H7 (cell line): Measurements from ENCODE around the gene KLHL15. TPM values are rescaled to one million over a fixed set of nuclear protein-coding genes. Genes with fewer than 3 reads are reported as not detected.

ENCODE experiments used
- DNase-seq: peaks from one replicate; pipeline ENCODE4 v3.0.0; 2012
- H3K27me3 ChIP-seq: 2 replicates; pipeline ENCODE4 v1.6.0; 2011; ENCODE audit warnings: mild to moderate bottlenecking, low read length; ENCODE audit not compliant: control insufficient read depth, insufficient read depth
- H3K36me3 ChIP-seq: replicated peaks from 2 replicates; pipeline ENCODE4 v1.5.1; 2011; ENCODE audit warnings: low read length; ENCODE audit not compliant: control insufficient read depth, insufficient read depth
- H3K4me3 ChIP-seq: 2 replicates; pipeline ENCODE4 v1.5.1; 2011; ENCODE audit warnings: low read depth, mild to moderate bottlenecking, control low read depth, low read length, moderate library complexity; ENCODE audit not compliant: insufficient read depth
- total RNA-seq: library from RNA; depleted of rRNA; stranded (reverse); fragments of >200 nt; shearing (Covaris generic); gene quantifications from 2 replicates; pipeline ENCODE4 v1.2.3, GENCODE V29; 2014; rRNA removed

Gene KLHL15
- total RNA-seq, 1 experiment from 2014 or later = 18.2 TPM

DNA sequence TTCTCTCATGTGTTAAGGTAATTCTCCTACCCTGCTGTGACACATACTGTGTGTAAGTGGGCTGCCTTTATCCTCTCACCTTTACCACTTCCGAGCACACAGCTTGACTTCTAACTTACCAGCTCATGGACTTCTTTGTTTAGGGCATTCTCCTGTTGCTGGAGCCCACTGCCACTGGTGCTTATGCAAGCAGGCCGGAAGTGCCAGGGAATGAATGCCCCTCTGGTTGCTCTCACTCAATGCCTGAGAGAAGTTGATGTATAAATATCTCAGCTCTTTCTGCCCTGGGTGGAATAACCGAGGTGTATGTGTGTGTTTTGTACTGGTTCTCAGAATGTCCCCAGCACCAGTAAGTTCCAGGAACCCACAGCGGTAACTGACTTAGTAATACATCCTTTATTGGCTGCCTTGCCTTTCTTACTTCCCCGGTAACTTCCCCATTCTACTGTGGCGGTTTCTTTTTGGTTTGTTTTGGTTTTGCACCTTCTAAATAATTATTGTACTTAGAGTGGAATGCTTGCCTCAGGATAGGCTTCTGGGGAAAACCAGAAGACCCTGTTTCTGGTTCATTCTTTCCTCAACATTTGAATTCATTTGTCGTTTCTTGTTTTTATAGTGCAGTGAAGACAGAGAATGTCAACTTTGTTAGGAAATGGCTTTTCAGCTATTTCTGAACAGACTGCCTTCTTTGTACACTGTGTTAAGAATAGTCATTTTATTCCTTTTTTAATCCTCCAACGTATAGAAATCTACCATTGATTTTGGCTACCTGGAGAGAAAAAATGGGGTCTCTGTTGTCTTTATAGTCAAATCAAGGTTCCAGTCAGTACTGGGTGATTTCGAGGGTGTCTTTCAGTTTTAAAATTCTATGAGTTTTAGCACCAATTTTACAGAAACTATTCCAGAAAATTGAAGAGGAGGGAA lies 73.7 kb downstream of the KLHL15 start:
- peak; percentile 80 for DNase-seq
- Histone ChIP-seq H3K27me3 (no peaks in the 10 kb centered on the region), H3K36me3 (no peaks in the 10 kb centered on the region), H3K4me3 (no peak overlapping the region)

DNA sequence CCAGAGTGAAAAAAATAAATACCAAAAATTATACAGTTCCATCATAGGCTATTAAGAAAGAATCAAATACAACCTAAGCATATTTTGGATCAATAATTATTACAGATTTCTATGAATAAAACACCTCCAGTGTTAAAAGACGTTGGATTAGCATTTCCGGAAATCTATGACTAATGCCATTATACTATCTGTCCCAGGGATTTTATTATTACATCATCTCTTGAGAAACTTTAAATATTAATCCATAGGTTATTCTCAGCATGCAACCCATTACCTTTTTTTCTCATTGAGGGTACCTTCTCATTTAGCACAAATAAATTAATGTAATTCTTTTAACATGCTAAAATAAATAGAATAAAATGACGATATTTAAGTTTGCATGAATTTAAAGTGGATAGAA lies 74.6 kb downstream of the KLHL15 start:
- H3K27me3 ChIP-seq = no peaks in the 10 kb centered on the region
- H3K4me3 ChIP-seq = no peak overlapping the region
- no peaks in the 10 kb centered on the region for H3K36me3 ChIP-seq
- DNase-seq = no peak

GRCh38 chrX:23945206-23945605 lies 81.8 kb downstream of the KLHL15 start:
- DNase-seq = no peak
- Histone ChIP-seq H3K4me3 (no peak overlapping the region), H3K27me3 (no peaks in the 10 kb centered on the region)

GRCh38 chrX:23944234-23944633 lies 82.8 kb downstream of the KLHL15 start:
- Histone ChIP-seq H3K27me3 (no peaks in the 10 kb centered on the region), H3K4me3 (no peak overlapping the region), H3K36me3 (no peaks in the 10 kb centered on the region)
- no peak for DNase-seq

More at GRCh38 chrX:23945206-23945605, 81.8 kb downstream of the KLHL15 start:
- no peaks in the 10 kb centered on the region for H3K36me3 ChIP-seq

DNA sequence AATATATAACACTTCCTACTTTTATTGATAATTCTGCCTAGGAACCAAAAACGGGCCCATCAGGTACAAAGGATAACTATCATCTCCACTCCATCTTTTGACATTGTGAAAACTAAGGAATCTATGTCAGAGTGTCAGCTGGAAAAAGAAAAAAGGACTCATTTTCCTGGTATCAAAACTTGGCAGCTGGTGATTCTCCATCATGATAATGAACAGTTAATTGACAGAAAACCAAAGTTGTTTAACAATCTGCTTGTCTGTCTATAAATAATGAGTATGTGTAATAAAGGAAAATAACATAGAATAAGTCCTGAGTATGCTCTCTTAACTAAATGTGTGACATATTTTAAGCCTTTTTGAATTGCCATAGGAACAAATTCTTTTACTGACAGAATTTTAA lies 87.8 kb downstream of the KLHL15 start:
- no peaks in the 10 kb centered on the region for H3K27me3 ChIP-seq
- no peaks in the 10 kb centered on the region for H3K36me3 ChIP-seq
- no peak for DNase-seq
- no peak overlapping the region for H3K4me3 ChIP-seq

- DNase-seq = no peak
- no peaks in the 10 kb centered on the region for H3K36me3 ChIP-seq
- no peaks in the 10 kb centered on the region for H3K27me3 ChIP-seq
- no peak overlapping the region for H3K4me3 ChIP-seq
These were observed 88.3 kb downstream of the KLHL15 start for GRCh38 chrX:23938690-23939089.

DNA sequence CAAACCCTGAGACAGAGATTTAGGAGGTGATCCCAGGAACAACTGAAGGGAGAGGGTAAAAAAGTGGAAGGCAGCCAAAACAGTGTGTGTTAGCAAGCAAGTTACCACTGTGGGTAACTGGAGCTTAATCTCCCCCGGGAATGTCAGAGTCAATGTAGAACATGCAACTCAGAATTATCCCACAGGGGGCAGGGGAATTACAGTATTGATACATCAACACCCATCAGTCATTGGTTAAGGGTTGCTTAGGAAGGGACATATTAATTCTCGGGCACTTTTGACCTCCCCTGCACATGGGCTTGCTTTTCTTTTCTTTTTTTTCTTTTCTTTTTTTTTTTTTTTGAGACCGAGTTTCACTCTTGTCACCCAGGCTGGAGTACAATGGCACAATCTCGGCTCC lies 89.9 kb downstream of the KLHL15 start:
- peak; percentile 47 for DNase-seq
- Histone ChIP-seq H3K4me3 (no peak overlapping the region), H3K27me3 (no peaks in the 10 kb centered on the region), H3K36me3 (no peaks in the 10 kb centered on the region)

DNA sequence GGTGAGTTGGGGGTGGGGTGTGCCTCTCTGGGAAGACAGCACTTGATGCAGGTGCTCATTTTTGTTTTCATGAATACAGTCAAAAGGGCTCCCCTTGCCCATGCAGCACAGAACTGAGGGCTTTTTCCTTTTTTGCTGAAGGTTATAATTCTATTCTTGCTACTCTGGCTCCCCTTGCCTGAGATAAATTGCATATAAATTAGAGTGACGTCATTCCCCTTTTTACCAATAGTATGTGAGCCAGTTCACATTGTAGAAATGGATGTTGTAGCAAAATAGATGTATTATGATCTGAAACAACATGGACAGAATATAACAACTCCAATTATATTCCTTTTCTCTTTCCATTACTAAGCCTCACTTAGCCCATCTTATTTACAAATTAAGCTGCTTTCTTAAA lies 90.8 kb downstream of the KLHL15 start:
- Histone ChIP-seq H3K4me3 (no peak overlapping the region), H3K27me3 (no peaks in the 10 kb centered on the region), H3K36me3 (no peaks in the 10 kb centered on the region)
- DNase-seq = no peak

- H3K27me3 ChIP-seq = no peaks in the 10 kb centered on the region
- H3K4me3 ChIP-seq = no peak overlapping the region
- no peak for DNase-seq
- H3K36me3 ChIP-seq = no peaks in the 10 kb centered on the region
These were observed 91.9 kb downstream of the KLHL15 start for GRCh38 chrX:23935106-23935505.

Other genes with a start within 250 kb of the KLHL15 start
- 107 and 187 TPM in 2 replicates for gene SAT1, start 244.0 kb downstream of the KLHL15 start, total RNA-seq
- gene APOO, start 119.2 kb downstream of the KLHL15 start, total RNA-seq = 72.0 and 72.2 TPM in 2 replicates
- gene CXorf58, start 119.2 kb downstream of the KLHL15 start, total RNA-seq = 0.07 TPM in 1 of 2 replicates, not detected in the other
- 423 and 499 TPM in 2 replicates for gene EIF2S3, start 27.8 kb upstream of the KLHL15 start, total RNA-seq
- 16.6 and 21.1 TPM in 2 replicates for gene ZFX, start 122.5 kb upstream of the KLHL15 start, total RNA-seq